ENCODE results near the gene GLRX3. TPM values are rescaled to one million over a fixed set of nuclear protein-coding genes. Genes with fewer than 3 reads are reported as not detected.

GLRX3 gene
- polyA plus RNA-seq, 1 donor from 2014 or later = 118 TPM

DNA sequence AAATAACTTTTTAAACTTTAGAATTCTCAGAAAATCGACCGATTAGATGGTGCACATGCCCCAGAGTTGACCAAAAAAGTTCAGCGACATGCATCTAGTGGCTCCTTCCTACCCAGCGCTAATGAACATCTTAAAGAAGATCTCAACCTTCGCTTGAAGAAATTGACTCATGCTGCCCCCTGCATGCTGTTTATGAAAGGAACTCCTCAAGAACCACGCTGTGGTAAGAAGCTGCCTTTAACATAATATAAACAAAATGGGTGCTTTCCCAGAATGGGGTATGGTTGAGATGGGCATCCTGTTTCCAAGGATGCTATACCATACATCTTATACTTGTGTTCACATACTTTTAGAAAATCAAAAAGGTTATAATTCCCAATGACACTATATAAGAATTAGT lies 24.6 kb downstream of the GLRX3 start:
- no peaks in the 10 kb centered on the region for H3F3A ChIP-seq (ENCODE audit: insufficient read depth, low read length, poor library complexity, severe bottlenecking)
- no peak overlapping the region for H3K9ac ChIP-seq (ENCODE audit: low read length)
- H3K27me3 ChIP-seq (ENCODE audit: insufficient read depth, low read depth, low read length) = no peaks in the 10 kb centered on the region
- no peak overlapping the region for H3K4me3 ChIP-seq (ENCODE audit: low read length)
- H3K9me2 ChIP-seq (ENCODE audit: insufficient read depth, low read length) = no peaks in the 10 kb centered on the region
- H2AFZ ChIP-seq (ENCODE audit: low read depth, low read length) = no peak overlapping the region
- H3K4me2 ChIP-seq (ENCODE audit: low read length) = no peak overlapping the region
- no peaks in the 10 kb centered on the region for H4K20me1 ChIP-seq (ENCODE audit: insufficient read depth)
- H3K79me2 ChIP-seq (replicated peaks; ENCODE audit: insufficient read depth, low read length) = no peaks in the 10 kb centered on the region
- H3K27ac ChIP-seq (ENCODE audit: low read length) = no peak overlapping the region
- TF ChIP-seq, protein P1, sequence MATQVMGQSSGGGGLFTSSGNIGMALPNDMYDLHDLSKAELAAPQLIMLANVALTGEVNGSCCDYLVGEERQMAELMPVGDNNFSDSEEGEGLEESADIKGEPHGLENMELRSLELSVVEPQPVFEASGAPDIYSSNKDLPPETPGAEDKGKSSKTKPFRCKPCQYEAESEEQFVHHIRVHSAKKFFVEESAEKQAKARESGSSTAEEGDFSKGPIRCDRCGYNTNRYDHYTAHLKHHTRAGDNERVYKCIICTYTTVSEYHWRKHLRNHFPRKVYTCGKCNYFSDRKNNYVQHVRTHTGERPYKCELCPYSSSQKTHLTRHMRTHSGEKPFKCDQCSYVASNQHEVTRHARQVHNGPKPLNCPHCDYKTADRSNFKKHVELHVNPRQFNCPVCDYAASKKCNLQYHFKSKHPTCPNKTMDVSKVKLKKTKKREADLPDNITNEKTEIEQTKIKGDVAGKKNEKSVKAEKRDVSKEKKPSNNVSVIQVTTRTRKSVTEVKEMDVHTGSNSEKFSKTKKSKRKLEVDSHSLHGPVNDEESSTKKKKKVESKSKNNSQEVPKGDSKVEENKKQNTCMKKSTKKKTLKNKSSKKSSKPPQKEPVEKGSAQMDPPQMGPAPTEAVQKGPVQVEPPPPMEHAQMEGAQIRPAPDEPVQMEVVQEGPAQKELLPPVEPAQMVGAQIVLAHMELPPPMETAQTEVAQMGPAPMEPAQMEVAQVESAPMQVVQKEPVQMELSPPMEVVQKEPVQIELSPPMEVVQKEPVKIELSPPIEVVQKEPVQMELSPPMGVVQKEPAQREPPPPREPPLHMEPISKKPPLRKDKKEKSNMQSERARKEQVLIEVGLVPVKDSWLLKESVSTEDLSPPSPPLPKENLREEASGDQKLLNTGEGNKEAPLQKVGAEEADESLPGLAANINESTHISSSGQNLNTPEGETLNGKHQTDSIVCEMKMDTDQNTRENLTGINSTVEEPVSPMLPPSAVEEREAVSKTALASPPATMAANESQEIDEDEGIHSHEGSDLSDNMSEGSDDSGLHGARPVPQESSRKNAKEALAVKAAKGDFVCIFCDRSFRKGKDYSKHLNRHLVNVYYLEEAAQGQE (IDR thresholded peaks at IDR 0.05; ENCODE audit: borderline replicate concordance) = no peak
- TF ChIP-seq, protein P2, sequence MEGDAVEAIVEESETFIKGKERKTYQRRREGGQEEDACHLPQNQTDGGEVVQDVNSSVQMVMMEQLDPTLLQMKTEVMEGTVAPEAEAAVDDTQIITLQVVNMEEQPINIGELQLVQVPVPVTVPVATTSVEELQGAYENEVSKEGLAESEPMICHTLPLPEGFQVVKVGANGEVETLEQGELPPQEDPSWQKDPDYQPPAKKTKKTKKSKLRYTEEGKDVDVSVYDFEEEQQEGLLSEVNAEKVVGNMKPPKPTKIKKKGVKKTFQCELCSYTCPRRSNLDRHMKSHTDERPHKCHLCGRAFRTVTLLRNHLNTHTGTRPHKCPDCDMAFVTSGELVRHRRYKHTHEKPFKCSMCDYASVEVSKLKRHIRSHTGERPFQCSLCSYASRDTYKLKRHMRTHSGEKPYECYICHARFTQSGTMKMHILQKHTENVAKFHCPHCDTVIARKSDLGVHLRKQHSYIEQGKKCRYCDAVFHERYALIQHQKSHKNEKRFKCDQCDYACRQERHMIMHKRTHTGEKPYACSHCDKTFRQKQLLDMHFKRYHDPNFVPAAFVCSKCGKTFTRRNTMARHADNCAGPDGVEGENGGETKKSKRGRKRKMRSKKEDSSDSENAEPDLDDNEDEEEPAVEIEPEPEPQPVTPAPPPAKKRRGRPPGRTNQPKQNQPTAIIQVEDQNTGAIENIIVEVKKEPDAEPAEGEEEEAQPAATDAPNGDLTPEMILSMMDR (IDR thresholded peaks at IDR 0.05; ENCODE audit: poor library complexity, severe bottlenecking) = no peak
- TF ChIP-seq EZH2 (IDR thresholded peaks at IDR 0.05; ENCODE audit: borderline replicate concordance, insufficient read depth, low read length, poor library complexity, severe bottlenecking) = no peak
- no peaks in the 10 kb centered on the region for H3K36me3 ChIP-seq (ENCODE audit: insufficient read depth, low read length)
- no peaks in the 10 kb centered on the region for H3K9me3 ChIP-seq (ENCODE audit: low read length)

DNA sequence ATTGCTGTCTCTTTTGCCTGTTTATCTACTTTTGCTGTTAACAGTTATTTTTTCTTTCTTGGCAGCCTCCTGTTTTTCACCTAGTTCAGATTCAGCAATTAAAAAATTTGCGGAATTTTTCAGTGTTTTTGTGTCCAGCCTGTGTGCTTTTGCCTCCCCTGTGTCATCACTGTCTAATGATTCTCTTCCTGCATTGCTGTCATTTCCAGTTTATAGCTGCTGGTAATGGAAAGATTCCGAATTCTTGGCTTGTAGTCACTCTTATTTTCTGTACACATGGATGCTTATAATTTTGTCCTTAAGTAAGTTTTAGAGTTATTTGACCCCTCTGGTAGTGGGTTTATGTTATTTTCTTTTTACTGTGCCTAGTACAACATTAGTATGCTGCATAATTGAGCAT lies 25.1 kb downstream of the GLRX3 start:
- Histone ChIP-seq H3K27ac (ENCODE audit: low read length) (no peak overlapping the region), H3K4me2 (ENCODE audit: low read length) (no peak overlapping the region), H3K27me3 (ENCODE audit: insufficient read depth, low read depth, low read length) (no peaks in the 10 kb centered on the region), H3K9ac (ENCODE audit: low read length) (no peak overlapping the region), H3K4me3 (ENCODE audit: low read length) (no peak overlapping the region), H3K36me3 (ENCODE audit: insufficient read depth, low read length) (no peaks in the 10 kb centered on the region), H3K79me2 (replicated peaks; ENCODE audit: insufficient read depth, low read length) (no peaks in the 10 kb centered on the region), H3K9me2 (ENCODE audit: insufficient read depth, low read length) (no peaks in the 10 kb centered on the region), H3F3A (ENCODE audit: insufficient read depth, low read length, poor library complexity, severe bottlenecking) (no peaks in the 10 kb centered on the region), H3K9me3 (ENCODE audit: low read length) (no peaks in the 10 kb centered on the region), H4K20me1 (ENCODE audit: insufficient read depth) (no peaks in the 10 kb centered on the region), H2AFZ (ENCODE audit: low read depth, low read length) (no peak overlapping the region)
- no peak for TF ChIP-seq TAF1 (IDR thresholded peaks at IDR 0.05; ENCODE audit: low read depth)
- TF ChIP-seq SMC3 (conservative IDR thresholded peaks at IDR 0.05; ENCODE audit: poor library complexity) = no peak
- no peak for TF ChIP-seq MXI1 (conservative IDR thresholded peaks at IDR 0.05; ENCODE audit: poor library complexity, severe bottlenecking)
- TF ChIP-seq, protein P2 (IDR thresholded peaks at IDR 0.05; ENCODE audit: poor library complexity, severe bottlenecking) = no peak

Data from neural cell (in vitro differentiated cells).